NCI-H2029 (cell line): ENCODE measurements around the gene FOLR2.
"Not testable (repeated sequence)": the region's sequence is repeated elsewhere in the genome, so short reads cannot be mapped to it uniquely, and the experiment has no call there.

Experiments used
- DNase-seq: peaks from one replicate; lab custom pipeline; 2025; lab: John Stamatoyannopoulos, UW

The FOLR2 gene

DNA sequence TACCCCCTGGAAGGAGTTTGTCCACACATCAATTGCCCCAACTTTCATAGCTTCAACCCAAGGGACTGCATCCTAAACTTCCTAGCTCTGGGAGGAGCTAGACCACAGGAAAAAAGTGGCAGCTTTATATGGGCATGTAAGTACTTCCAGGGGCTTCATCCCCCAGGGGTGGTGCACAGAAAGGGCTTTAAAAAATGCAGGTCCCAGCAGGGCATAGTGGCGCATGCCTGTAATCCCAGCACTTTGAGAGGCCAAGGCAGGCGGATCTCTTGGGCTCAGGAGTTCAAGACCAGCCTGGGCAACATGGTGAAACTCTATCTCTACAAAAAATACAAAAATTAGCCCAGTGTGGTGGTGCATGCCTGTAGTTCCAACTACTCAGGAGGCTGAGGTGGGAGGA lies 9.8 kb upstream of the FOLR2 start:
- DNase-seq = not testable (repeated sequence)

DNA sequence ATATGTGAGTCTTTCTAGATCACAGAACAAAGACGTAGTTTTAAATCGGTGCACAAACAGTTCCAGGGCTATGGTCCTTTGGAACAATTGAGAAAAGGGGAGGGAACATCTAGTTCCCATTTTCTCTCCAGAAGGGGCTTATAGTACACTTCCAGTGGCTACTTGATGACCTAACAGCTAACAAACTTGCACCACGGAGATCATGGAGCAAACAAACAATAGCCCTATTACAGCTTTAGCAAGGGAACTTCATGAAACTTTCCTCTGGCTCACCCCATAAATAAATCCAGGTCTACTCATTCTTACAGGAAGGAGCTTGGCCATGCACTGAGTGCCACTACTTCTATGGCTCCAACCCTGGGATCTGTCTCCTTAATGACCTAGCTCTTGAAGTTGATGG lies 8.3 kb upstream of the FOLR2 start:
- no peak for DNase-seq

DNA sequence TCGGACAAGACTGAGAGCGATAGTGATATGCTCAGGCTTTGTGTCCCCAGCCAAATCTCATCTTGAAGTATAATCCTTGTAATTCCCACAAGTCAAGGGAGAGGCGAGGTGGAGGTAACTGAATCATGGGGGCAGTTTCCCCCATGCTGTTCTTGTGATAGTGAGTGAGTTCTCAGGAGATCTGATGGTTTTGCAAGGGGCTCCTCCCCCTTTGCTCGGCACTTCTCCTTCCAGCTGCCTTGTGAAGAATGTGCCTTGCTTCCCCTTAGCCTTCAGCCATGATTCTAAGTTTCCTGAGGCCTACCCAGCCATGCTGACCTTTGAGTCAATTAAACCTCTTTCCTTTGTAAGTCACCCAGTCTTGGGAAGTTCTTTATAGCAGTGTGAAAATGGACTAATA lies 7.5 kb upstream of the FOLR2 start:
- no peak for DNase-seq

DNA sequence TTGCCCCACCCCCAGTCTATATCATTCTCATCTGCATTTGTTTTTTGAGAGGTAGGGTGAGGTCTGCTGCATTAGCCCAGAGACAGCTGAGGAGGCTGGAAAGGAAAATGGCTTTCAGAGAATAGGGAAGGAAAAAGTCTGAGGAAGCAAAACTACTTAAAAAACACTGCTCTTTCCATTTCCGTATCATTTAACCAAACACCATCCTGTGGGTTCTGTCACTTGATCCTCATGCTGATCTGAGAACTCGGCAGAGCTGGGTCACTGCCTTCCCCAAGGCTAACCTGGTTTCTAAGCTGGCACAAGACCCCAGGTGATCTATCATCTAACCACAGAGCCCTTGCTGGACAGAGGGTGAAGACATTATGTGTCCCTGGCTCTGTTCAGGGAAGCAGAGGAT lies 1.2 kb downstream of the FOLR2 start:
- DNase-seq = no peak

DNA sequence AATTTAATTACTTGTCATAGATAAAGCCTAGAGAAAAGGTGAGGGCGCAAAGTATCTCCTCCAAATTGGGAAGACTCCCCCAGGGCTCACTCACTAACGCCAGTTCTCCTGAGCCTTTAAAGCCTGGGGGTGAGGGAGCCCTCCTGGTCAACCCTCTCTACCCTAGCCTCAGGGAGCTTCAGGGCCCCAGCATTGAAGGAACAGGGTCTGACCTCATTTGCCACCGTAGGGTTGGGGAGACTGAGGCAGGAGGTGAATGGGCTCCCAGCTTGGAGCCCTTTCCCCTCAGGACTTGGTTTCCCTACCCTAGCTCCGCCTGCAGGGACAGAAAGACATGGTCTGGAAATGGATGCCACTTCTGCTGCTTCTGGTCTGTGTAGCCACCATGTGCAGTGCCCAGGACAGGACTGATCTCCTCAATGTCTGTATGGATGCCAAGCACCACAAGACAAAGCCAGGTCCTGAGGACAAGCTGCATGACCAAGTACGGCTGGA lies 1.7 kb downstream of the FOLR2 start:
- no peak for DNase-seq

DNA sequence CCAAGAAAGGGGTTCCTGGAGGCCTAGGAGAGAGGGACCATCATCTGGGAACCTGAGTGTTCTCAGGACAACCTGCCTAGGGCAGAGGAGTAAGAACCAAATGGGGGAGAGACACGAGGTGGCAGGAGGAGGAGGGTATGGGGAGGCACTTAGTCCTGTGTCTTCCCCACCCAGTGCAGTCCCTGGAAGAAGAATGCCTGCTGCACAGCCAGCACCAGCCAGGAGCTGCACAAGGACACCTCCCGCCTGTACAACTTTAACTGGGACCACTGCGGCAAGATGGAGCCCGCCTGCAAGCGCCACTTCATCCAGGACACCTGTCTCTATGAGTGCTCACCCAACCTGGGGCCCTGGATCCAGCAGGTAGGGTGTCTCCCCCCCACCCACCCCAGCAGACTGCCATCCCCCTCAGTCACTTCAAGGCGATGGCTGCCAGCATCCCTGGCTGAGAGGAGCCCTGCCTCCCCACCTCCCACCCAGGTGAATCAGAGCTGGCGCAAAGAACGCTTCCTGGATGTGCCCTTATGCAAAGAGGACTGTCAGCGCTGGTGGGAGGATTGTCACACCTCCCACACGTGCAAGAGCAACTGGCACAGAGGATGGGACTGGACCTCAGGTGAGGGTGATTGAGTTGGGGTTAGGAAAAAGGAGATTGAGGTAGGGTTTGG lies 4.2 kb downstream of the FOLR2 start:
- DNase-seq = no peak

DNA sequence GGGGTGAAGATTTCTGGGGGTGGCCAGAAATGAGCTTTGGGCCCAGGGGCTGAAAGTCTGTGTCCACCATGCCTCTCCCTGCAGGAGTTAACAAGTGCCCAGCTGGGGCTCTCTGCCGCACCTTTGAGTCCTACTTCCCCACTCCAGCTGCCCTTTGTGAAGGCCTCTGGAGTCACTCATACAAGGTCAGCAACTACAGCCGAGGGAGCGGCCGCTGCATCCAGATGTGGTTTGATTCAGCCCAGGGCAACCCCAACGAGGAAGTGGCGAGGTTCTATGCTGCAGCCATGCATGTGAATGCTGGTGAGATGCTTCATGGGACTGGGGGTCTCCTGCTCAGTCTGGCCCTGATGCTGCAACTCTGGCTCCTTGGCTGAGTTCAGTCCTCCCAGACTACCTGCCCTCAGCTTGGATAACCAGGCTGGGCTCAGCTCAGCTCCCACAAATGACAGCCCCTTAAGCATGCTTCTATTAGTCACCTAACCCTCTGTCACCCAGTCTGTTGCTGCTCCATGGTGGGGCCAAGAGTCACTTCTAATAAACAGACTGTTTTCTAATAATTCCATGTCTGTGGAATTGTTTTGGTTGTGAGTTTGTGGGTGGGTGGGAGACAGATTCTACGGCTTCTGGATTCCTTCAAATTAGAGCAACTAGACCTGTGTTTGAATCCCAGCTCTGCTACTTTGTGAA lies 4.9 kb downstream of the FOLR2 start:
- no peak for DNase-seq

DNA sequence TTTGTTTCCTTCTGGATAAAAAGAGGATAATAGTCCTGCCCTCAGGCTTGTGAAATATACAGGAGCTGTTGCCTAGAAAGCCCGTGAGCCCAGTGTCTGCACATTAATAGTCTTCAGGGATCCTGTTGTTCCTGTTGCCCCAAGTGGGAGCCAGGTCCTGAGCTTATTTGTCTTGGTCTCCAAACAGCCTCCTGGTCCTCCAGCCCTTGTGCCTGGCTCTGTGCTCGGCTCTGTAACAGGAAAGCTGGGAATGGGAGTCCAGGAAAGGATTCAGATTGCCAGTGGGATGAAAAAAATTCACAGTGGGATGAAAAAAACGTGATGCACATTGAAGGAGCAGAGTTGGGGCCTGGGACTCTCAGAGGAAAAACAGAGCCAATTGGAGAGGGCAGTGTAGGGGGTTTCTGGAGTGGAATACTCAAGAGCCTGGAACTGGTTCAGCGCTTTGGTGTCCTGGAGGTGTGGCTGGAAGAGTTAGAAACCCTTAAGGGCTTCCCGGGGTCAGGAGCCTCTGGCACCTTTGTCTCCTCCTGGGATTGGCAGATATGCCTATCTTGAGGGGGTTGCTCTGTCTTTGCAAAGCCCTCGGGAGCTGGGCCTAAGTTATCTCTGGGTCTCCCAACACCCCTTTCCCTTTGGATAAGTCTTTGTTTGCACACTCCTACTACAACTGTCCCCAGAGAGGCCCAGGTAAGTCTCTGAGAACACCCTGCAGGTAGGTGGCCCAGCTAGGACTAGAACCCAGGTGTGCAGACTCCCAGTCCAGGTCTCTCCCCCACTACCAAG lies 5.7 kb downstream of the FOLR2 start:
- no peak for DNase-seq

DNA sequence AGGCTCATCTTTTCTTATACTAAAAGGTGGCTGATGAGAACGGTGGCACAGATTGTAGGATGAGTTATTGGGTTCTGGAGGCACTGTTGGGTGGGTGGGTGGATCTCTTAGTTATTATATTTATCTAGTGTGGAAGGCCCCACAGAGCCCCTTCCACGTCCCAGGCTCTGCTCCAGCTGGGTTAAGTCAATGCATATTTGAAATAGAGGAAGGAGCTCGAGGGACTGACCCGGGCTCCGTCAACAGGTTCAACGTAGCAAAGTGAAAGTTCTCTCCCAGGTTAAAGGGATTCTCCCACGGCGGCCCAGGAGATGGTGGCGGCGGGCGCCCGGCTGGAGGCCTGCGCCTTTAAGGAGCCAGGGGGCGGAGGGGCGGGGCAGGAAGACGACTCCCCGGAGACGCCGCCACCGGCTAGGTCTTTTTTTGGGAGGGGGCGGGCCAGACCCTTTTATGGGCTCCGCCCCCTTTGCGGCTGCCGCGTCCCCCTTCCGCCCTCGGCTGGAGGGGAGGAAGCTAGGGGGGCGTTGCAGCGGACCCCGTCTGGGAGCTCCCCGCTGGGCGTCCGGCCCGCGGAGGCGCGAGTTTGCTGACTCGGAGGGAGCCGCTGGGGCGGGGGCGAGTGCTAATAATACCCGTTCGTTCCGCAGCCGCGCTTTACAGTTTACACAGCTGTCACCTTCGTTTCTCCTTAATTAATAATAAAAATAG lies 6.5 kb downstream of the FOLR2 start:
- DNase-seq = peak; percentile 96

DNA sequence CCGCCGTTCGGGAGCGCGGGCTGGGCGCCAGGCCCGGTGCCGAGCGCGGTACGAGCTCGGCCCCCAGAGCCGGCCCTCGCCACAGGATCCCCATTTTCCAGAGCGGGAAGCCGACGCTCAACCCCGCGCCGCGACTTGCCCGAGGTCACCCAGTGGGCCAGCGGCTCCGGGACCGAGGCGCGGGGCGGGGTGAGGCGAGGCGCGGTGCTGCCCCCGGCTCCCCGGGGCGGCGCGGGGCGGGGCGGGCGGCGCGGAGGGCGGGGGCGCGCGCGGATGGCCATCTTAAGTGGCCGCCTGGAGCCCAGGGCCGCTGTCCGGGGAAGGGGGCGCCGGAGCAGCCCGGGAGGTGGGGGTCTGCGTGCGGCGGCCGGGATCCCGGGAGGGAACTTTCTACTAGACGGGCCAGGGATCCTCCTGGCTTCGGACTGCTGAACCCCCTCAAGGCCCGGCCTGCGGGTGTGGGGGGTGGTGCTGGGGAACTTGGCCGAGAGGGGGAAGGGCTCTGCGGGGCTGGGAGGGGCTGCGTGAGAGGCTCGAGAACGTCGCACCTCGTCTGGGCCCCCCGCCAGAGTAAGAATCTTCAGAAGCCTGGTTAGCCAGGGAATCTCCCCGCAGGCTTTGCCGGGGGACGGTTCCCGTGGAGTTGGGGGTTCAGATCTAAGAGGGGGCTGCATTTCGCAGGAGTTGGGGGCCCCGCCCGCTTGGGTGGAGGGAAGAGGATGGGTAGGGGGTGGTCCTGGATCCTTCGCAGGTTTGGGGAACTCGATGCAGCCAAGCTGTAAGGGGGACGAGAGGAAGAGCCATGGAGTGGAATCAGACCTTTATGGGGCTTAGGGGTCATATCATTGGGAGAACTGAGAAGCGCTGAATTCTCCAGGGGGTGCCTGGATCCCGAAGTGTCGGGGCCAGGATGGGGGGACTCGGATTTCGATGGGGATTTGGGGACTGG lies 7.3 kb downstream of the FOLR2 start:
- peak; percentile 32 for DNase-seq

DNA sequence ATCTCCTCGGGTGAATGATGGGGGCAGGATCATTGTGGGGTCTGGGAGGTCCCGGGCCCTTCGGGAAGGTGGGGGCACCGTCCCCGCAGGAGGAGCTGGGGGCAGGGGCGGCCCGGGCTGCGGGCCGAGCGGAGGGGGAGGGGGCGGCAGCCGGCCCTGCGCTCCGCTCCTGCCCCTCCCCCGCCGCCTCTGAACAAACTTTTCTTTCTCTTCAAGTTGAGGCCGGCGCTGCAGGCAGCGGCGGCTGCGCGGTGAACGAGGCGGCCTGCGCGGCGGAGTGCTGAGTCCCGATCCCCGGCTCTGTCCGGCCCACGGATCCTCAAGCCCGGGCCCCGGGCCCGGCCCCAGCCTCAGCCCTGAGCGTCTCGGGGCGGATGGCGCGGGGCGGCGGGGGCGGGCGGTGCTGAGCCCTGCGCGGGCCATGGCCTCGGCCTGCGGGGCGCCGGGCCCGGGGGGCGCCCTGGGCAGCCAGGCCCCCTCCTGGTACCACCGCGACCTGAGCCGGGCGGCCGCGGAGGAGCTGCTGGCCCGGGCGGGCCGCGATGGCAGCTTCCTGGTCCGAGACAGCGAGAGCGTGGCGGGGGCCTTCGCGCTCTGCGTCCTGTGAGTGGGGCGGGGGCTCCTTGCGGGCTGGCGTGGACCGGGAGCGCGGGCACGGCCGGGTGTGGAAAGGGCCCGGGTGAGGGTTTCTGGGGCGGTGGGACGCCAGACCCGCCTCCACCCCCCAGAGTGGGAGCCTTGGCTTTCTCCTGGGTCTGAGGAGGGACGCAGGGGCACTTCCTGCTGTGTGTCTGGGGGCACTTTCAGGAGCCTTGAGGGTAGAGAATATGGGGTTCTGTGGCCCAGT lies 8.2 kb downstream of the FOLR2 start, which contains the start of gene INPPL1:
Gene INPPL1 (plus strand): TSS at position 204 of the 847 bp plus-strand sequence. CDS start 218 bp downstream, at position 422.
- no peak for DNase-seq

DNA sequence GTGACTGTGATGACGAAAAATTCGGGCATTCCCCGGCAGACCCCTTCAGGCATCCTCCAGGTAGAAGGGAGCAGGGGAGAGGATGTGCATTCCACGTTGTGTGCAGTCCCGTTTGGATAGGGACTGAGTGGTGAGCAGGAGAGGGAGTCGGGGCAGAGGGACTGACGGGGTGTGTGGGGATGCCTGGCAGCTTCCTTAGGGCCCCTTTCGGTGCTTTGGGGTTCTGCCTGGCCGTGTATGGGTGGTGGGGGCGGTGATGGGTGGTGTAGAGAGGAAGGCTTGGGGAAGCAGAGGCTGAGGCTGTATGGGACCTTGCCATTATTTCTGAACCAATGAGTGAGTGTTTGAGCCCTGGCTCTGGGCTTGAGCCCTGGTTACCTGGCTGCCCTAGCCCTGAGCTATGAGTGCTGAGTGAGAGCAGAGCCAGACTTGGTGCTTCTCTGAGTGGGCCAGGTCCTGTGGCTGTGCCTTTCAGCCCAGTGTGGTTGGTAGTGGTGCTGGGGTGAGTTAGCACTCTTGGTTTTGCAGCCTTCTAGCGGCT lies 8.9 kb downstream of the FOLR2 start:
- no peak for DNase-seq

DNA sequence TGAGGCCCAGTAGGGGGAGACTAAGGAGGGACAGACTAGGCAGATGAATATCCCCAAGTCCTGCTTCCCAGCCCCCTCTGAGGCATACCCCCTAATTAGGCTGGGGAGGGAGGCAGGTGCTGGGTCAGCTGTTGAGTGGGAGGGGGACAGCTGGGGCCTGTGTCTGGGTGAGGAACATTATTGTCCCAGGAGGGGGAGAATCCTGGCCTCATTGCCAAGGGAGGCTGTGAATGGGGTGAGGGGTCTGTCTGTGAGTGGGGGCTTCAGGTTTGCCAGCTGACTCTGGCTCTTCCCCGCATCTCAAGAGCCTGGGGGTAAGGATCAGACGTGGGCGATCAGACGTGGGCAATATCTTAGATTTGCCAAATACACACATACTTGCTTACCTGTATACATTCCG lies 10.1 kb downstream of the FOLR2 start:
- DNase-seq = no peak

DNA sequence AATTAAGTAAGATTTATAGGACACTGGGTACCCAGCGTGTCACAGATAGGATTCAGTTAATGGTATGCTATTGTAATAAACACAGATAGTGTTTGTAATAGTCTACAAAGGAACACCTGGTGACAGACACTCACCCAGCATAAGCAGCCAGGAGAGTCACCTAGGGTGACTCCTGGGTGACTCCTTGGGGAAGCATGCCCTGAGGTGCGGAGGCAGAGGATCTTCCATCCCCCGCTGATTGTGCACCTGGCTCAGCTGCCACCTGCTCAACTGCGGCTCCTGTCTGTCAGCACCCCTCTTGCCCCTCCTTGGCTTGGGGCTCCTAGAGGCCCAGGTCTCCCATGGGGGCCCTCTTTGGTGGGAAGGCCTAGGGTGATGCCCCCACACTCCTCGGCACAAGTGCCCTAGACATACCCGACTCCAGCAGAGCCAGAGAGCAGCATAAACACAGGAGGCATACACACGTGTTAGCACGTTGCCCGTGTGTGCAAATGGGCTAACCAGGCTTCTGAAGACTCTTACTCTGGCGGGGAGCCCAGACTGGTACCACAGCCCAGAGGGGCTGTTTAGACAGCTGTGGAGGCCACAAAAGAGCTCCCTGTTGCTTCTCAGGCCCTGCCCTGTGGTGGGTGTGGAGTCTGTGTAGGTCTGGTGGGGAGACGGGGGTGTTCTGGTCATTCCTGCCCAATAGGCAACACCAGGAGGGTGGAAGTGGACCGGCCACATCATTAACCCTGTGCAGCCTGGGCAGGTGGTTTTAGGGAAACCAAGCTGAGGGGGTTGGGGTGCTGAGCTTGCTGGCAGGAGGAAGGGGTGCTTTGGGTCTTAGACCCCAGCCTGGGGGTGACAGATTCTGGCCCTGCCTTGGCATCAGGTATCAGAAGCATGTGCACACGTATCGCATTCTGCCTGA lies 11.0 kb downstream of the FOLR2 start:
- peak; percentile 93 for DNase-seq

DNA sequence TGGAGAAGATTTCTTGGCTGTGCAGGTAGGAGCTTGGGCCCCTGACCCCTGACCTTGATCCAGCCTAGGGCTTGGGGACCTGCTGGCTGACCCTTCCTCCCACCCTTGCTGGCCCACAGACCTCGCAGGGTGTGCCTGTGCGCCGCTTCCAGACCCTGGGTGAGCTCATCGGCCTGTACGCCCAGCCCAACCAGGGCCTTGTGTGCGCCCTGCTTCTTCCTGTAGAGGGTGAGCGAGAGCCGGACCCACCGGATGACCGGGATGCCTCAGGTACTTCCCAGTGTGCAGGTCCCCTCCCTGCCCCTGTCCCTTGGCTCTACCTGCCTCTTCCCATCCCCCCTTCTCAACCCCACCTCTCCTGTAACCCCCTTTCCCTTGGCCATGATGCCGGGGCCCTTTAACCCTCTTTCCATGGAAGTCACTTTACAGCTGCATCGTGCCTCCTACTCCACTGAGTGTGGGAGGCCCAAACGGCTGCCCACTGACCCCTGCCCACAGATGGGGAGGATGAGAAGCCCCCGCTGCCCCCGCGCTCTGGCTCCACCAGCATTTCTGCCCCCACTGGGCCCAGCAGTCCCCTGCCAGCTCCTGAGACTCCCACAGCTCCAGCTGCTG lies 11.7 kb downstream of the FOLR2 start:
- no peak for DNase-seq

DNA sequence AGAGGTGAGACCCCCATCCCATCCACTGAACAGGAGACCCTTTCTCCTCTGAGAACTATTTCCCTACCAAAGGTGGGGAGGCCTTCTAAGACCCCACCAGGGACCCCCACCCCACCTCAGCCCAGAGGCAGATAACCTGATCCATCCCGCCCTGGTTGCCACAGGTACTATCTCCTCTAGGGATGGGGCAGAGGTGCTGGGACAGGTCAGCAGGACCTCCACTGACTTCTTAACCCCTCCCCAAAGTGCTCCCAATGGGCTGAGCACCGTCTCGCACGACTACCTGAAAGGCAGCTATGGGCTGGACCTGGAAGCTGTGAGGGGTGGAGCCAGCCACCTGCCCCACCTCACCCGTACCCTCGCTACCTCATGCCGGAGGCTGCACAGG lies 12.2 kb downstream of the FOLR2 start:
- no peak for DNase-seq

DNA sequence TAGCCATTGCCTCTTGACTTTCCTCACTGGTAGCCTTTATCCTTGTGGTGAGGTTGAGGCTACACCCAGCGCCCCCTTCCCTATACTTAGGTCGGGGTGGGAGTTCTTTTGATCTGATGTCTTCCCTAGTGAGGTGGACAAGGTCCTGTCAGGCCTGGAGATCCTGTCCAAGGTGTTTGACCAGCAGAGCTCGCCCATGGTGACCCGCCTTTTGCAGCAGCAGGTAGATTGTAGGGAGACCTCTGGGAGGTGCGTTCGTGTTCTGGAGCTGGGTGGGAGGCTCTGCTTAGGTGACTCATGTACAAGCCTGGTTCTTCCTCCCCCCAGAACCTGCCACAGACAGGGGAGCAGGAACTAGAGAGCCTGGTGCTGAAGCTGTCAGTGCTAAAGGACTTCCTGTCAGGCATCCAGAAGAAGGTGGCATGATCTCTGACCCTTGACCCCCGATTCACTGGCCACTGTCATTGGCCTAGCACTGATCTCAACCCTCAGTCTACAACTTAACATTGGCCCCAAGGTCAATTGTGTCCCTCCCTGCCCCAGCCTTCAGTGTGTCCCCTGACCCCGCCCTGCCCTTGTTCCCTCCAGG lies 12.8 kb downstream of the FOLR2 start:
- no peak for DNase-seq
